Measurements from ENCODE around the gene LDLR.
A peak's percentile ranks its signal among the peaks of the same experiment; 100 is the strongest.
"Not testable (repeated sequence)": the region's sequence is repeated elsewhere in the genome, so short reads cannot be mapped to it uniquely, and the experiment has no call there.

The LDLR gene

GRCh38 chr19:11088506-11089253 lies 583 bp upstream of the LDLR start:
- ATAC-seq (replicated peaks) = no peak
- Mint-ChIP-seq H3K36me3 (ENCODE audit: insufficient read depth) (peaks cover 40% of the 10 kb centered on the region), H3K27me3 (no peaks in the 10 kb centered on the region), H3K4me1 (ENCODE audit: low read depth in 2 of 2) (peaks cover 22 to 24% of the 10 kb centered on the region in 2 donors), H3K4me3 (peak overlapping the region; percentile 94 to 95), H3K9me3 (no peaks in the 10 kb centered on the region), H3K27ac (peak overlapping the region; percentile 97 to 98)
- no peak for DNase-seq

- H3K4me1 Mint-ChIP-seq (ENCODE audit: low read depth in 2 of 2) = peaks cover 29 to 31% of the 10 kb centered on the region in 2 donors
- peak overlapping the region; percentile 97 to 98 for H3K27ac Mint-ChIP-seq
- peaks cover 45% of the 10 kb centered on the region for H3K36me3 Mint-ChIP-seq (ENCODE audit: insufficient read depth)
- peak overlapping the region; percentile 94 to 95 for H3K4me3 Mint-ChIP-seq
- ATAC-seq (replicated peaks) (peak; percentile 0), DNase-seq (peak in 1 of 3 experiments; percentile 31)
- H3K9me3 Mint-ChIP-seq, H3K27me3 Mint-ChIP-seq: not testable (repeated sequence)
Observed at GRCh38 chr19:11090014-11090263, 676 bp downstream of the LDLR start.

GRCh38 chr19:11090264-11090996 lies 1.2 kb downstream of the LDLR start:
- no peaks in the 10 kb centered on the region for H3K9me3 Mint-ChIP-seq
- ATAC-seq (replicated peaks) (peak; percentile 79), DNase-seq (peak; percentile 91 to 96 (median 93))
- H3K36me3 Mint-ChIP-seq (ENCODE audit: insufficient read depth) = peaks cover 49% of the 10 kb centered on the region
- H3K27me3 Mint-ChIP-seq = no peaks in the 10 kb centered on the region
- peak overlapping the region; percentile 94 to 95 for H3K4me3 Mint-ChIP-seq
- peak overlapping the region; percentile 97 to 98 for H3K27ac Mint-ChIP-seq
- peaks cover 32 to 34% of the 10 kb centered on the region in 2 donors for H3K4me1 Mint-ChIP-seq (ENCODE audit: low read depth in 2 of 2)

- H3K27ac Mint-ChIP-seq = peak overlapping the region; percentile 97 to 98
- DNase-seq (peak in 1 of 3 experiments; percentile 3), ATAC-seq (replicated peaks) (no peak)
- peaks cover 51% of the 10 kb centered on the region for H3K36me3 Mint-ChIP-seq (ENCODE audit: insufficient read depth)
- H3K4me3 Mint-ChIP-seq = peak overlapping the region; percentile 94 to 95
- no peaks in the 10 kb centered on the region for H3K9me3 Mint-ChIP-seq
- H3K4me1 Mint-ChIP-seq (ENCODE audit: low read depth in 2 of 2) = peaks cover 39% of the 10 kb centered on the region in 2 donors
- no peaks in the 10 kb centered on the region for H3K27me3 Mint-ChIP-seq
Observed at GRCh38 chr19:11090997-11091702, 1.9 kb downstream of the LDLR start.

- Mint-ChIP-seq H3K9me3 (peaks cover 0 to 2% of the 10 kb centered on the region in 2 donors), H3K4me1 (ENCODE audit: low read depth in 2 of 2) (peaks cover 44% of the 10 kb centered on the region in 2 donors), H3K27ac (peak overlapping the region; percentile 97 to 98), H3K4me3 (peak overlapping the region; percentile 94 to 95), H3K27me3 (no peaks in the 10 kb centered on the region), H3K36me3 (ENCODE audit: insufficient read depth) (peaks cover 56% of the 10 kb centered on the region)
- ATAC-seq (replicated peaks) (peak; percentile 20), DNase-seq (peak; percentile 50 to 61 (median 55))
Observed at GRCh38 chr19:11091703-11092153, 2.5 kb downstream of the LDLR start.

- peak; percentile 29 for ATAC-seq (replicated peaks)
- H3K4me3 Mint-ChIP-seq = peak overlapping the region; percentile 94 to 95
- peaks cover 0 to 2% of the 10 kb centered on the region in 2 donors for H3K9me3 Mint-ChIP-seq
- peaks cover 56% of the 10 kb centered on the region for H3K36me3 Mint-ChIP-seq (ENCODE audit: insufficient read depth)
- peak; percentile 30 to 34 (median 33) for DNase-seq
- no peaks in the 10 kb centered on the region for H3K27me3 Mint-ChIP-seq
- H3K27ac Mint-ChIP-seq = peak overlapping the region; percentile 97 to 98
- peaks cover 44% of the 10 kb centered on the region in 2 donors for H3K4me1 Mint-ChIP-seq (ENCODE audit: low read depth in 2 of 2)
Observed at GRCh38 chr19:11092181-11092538, 2.9 kb downstream of the LDLR start.

GRCh38 chr19:11093689-11094238 lies 4.5 kb downstream of the LDLR start:
- Mint-ChIP-seq H3K4me1 (ENCODE audit: low read depth in 2 of 2) (peaks cover 41 to 44% of the 10 kb centered on the region in 2 donors), H3K4me3 (peak overlapping the region; percentile 51 to 80), H3K9me3 (peaks cover 0 to 2% of the 10 kb centered on the region in 2 donors), H3K27me3 (no peaks in the 10 kb centered on the region), H3K36me3 (ENCODE audit: insufficient read depth) (peaks cover 56% of the 10 kb centered on the region), H3K27ac (peak overlapping the region; percentile 97 to 98)
- ATAC-seq (replicated peaks) (no peak), DNase-seq (no peak)

- Mint-ChIP-seq H3K27ac (peak overlapping the region; percentile 82 to 96), H3K4me1 (ENCODE audit: low read depth in 2 of 2) (peaks cover 33 to 38% of the 10 kb centered on the region in 2 donors), H3K4me3 (peak overlapping the region; percentile 77 to 80), H3K27me3 (no peaks in the 10 kb centered on the region), H3K9me3 (peaks cover 0 to 2% of the 10 kb centered on the region in 2 donors), H3K36me3 (ENCODE audit: insufficient read depth) (peaks cover 52% of the 10 kb centered on the region)
- no peak for ATAC-seq (replicated peaks)
- no peak for DNase-seq
Observed at GRCh38 chr19:11094520-11094894, 5.2 kb downstream of the LDLR start.

GRCh38 chr19:11096210-11096841 lies 7.1 kb downstream of the LDLR start:
- peak; percentile 31 for ATAC-seq (replicated peaks)
- DNase-seq = peak in 2 of 3 experiments; percentile 9 to 19
- H3K4me1 Mint-ChIP-seq (ENCODE audit: low read depth in 2 of 2) = peaks cover 33 to 35% of the 10 kb centered on the region in 2 donors
- peak overlapping the region; percentile 77 to 80 for H3K4me3 Mint-ChIP-seq
- peaks cover 0 to 2% of the 10 kb centered on the region in 2 donors for H3K9me3 Mint-ChIP-seq
- H3K36me3 Mint-ChIP-seq (ENCODE audit: insufficient read depth) = peaks cover 43% of the 10 kb centered on the region
- no peaks in the 10 kb centered on the region for H3K27me3 Mint-ChIP-seq
- peak overlapping the region; percentile 82 to 96 for H3K27ac Mint-ChIP-seq

GRCh38 chr19:11097367-11097766 lies 8.1 kb downstream of the LDLR start:
- ATAC-seq (replicated peaks); H3K27me3 Mint-ChIP-seq; H3K9me3 Mint-ChIP-seq; DNase-seq: not testable (repeated sequence)
- H3K36me3 Mint-ChIP-seq (ENCODE audit: insufficient read depth) = peaks cover 44% of the 10 kb centered on the region
- peak overlapping the region in 1 of 2 donors; percentile 8 for H3K4me3 Mint-ChIP-seq
- peaks cover 32 to 33% of the 10 kb centered on the region in 2 donors for H3K4me1 Mint-ChIP-seq (ENCODE audit: low read depth in 2 of 2)
- peak overlapping the region in 1 of 2 donors; percentile 82 for H3K27ac Mint-ChIP-seq

- no peak overlapping the region for H3K4me3 Mint-ChIP-seq
- peaks cover 22 to 27% of the 10 kb centered on the region in 2 donors for H3K4me1 Mint-ChIP-seq (ENCODE audit: low read depth in 2 of 2)
- H3K36me3 Mint-ChIP-seq (ENCODE audit: insufficient read depth) = peaks cover 46% of the 10 kb centered on the region
- DNase-seq (no peak), ATAC-seq (replicated peaks) (no peak)
- H3K9me3 Mint-ChIP-seq = peaks cover 0 to 2% of the 10 kb centered on the region in 2 donors
- H3K27me3 Mint-ChIP-seq = no peaks in the 10 kb centered on the region
- H3K27ac Mint-ChIP-seq = no peak overlapping the region
Observed at GRCh38 chr19:11098327-11098726, 9.1 kb downstream of the LDLR start.

- DNase-seq = no peak
- Mint-ChIP-seq H3K27me3 (no peaks in the 10 kb centered on the region), H3K9me3 (peaks cover 0 to 2% of the 10 kb centered on the region in 2 donors), H3K27ac (peak overlapping the region in 1 of 2 donors; percentile 76), H3K4me3 (no peak overlapping the region), H3K4me1 (ENCODE audit: low read depth in 2 of 2) (peaks cover 20 to 27% of the 10 kb centered on the region in 2 donors), H3K36me3 (ENCODE audit: insufficient read depth) (peaks cover 51% of the 10 kb centered on the region)
- no peak for ATAC-seq (replicated peaks)
Observed at GRCh38 chr19:11098861-11099260, 9.6 kb downstream of the LDLR start.

- Mint-ChIP-seq H3K4me1 (ENCODE audit: low read depth in 2 of 2) (peaks cover 12 to 18% of the 10 kb centered on the region in 2 donors), H3K36me3 (ENCODE audit: insufficient read depth) (peaks cover 52% of the 10 kb centered on the region), H3K9me3 (peaks cover 0 to 2% of the 10 kb centered on the region in 2 donors), H3K27ac (peak overlapping the region; percentile 23 to 76), H3K27me3 (no peaks in the 10 kb centered on the region), H3K4me3 (no peak overlapping the region)
- DNase-seq (no peak), ATAC-seq (replicated peaks) (no peak)
Observed at GRCh38 chr19:11100049-11100448, 10.8 kb downstream of the LDLR start.
